Panc1 (cell line): ENCODE results near the gene GPR158. TPM values are rescaled to one million over a fixed set of nuclear protein-coding genes. Genes with fewer than 3 reads are reported as not detected.

Experiments used
- ATAC-seq: fragments of 200-7000 bp; cut with Tn5 transposase; 2 replicates; pipeline ENCODE4 v1.9.1; 2020; ENCODE audit warnings: mild to moderate bottlenecking, moderate library complexity
- BruUV-seq: library from RNA; stranded (reverse); fragments of 400-500 nt; replicated peaks from 2 replicates; lab custom pipeline; 2021; lab: Mats Ljungman, UMichigan
- CTCF ChIA-PET: fragments of 300-600 bp; sonication (Branson Sonifier 250); formaldehyde crosslinking; loops from one replicate; lab custom pipeline; 2022; ENCODE audit warnings: antibody characterized with exemption; lab: Charles Lee
- POLR2A ChIA-PET: fragments of 300-600 bp; sonication (Branson Sonifier 250); formaldehyde crosslinking; loops from one replicate; lab custom pipeline; 2022; ENCODE audit warnings: antibody characterized with exemption; lab: Charles Lee
- DNase-seq: peaks from one replicate; pipeline ENCODE4 v3.0.0-alpha.2; 2010; ENCODE audit warnings: low read depth, low spot score
- H3K27ac ChIP-seq: 2 replicates; pipeline ENCODE4 v1.5.1; 2011; ENCODE audit warnings: mild to moderate bottlenecking, low read length, inconsistent platforms
- H3K27me3 ChIP-seq: fragments of 200-500 bp; sonication (Bioruptor generic); 2 replicates; pipeline ENCODE4 v1.6.0; 2014; ENCODE audit warnings: low read length, inconsistent platforms; ENCODE audit not compliant: control insufficient read depth, insufficient read depth
- H3K36me3 ChIP-seq: fragments of 200-500 bp; sonication (Bioruptor generic); 2 replicates; pipeline ENCODE4 v1.5.1; 2014; ENCODE audit warnings: inconsistent platforms, mild to moderate bottlenecking, low read length, moderate library complexity; ENCODE audit not compliant: control insufficient read depth, insufficient read depth
- H3K4me1 ChIP-seq: 2 replicates; pipeline ENCODE4 v1.5.1; 2011; ENCODE audit warnings: inconsistent platforms, mild to moderate bottlenecking, low read length, moderate library complexity; ENCODE audit not compliant: control insufficient read depth, insufficient read depth
- H3K4me3 ChIP-seq, 2 experiments: 2 replicates each; pipeline ENCODE4 v1.5.1; 2011 to 2012; ENCODE audit warnings: low read depth in 2 of 2, low read length in 2 of 2, mild to moderate bottlenecking in 2 of 2, inconsistent platforms in 1 of 2, moderate library complexity in 1 of 2
- H3K9me3 ChIP-seq: fragments of 200-500 bp; sonication (Bioruptor generic); 2 replicates; pipeline ENCODE4 v1.5.1; 2014; ENCODE audit warnings: low read depth, mild to moderate bottlenecking, inconsistent platforms, low read length, moderate library complexity; ENCODE audit not compliant: control insufficient read depth, insufficient read depth
- POLR2AphosphoS5 ChIP-seq: IDR thresholded peaks from 2 replicates; pipeline ENCODE4 v1.6.1; 2012; ENCODE audit warnings: mild to moderate bottlenecking, low read depth, low read length, moderate library complexity
- SIN3A ChIP-seq: IDR thresholded peaks from 2 replicates; pipeline ENCODE4 v1.6.1; 2012; ENCODE audit warnings: low read depth, mild to moderate bottlenecking, low read length, moderate library complexity, borderline replicate concordance; ENCODE audit not compliant: insufficient read depth
- TCF7L2 ChIP-seq: IDR thresholded peaks from 2 replicates; pipeline ENCODE4 v1.6.1; 2011; ENCODE audit warnings: mild to moderate bottlenecking, low read depth, low read length, inconsistent platforms
- in situ Hi-C: cut with HindIII; loops from 2 replicates; pipeline ENCODE4 v1.10.0; 2016; ENCODE audit warnings: low sequenced_read_pairs, low pct_unique_long_range_greater_than_20kb
- intact Hi-C: fragments of 100-400 bp; cut with micrococcal nuclease; formaldehyde crosslinking; loops from one replicate; pipeline ENCODE4 v1.10.0; 2022; ENCODE audit not compliant: unreplicated experiment
- total RNA-seq: library from RNA; stranded (reverse); gene quantifications from one replicate; pipeline ENCODE4 v1.2.1, GENCODE V29; 2021; ENCODE audit not compliant: unreplicated experiment
- TF ChIP-seq, protein P1 (sequence below): fragments of 450-650 bp; IDR thresholded peaks from 2 replicates; pipeline ENCODE4 v1.5.1; 2017; ENCODE audit warnings: mild to moderate bottlenecking
- TF ChIP-seq, protein P2 (sequence below), 2 experiments: IDR thresholded peaks; 2 replicates each; pipeline ENCODE4 v1.6.1; 2011 to 2012; ENCODE audit warnings: low read depth in 2 of 2, control low read depth in 1 of 2, low read length in 1 of 2, mild to moderate bottlenecking in 1 of 2, moderate library complexity in 1 of 2; ENCODE audit not compliant: insufficient read depth in 1 of 2

The GPR158 gene
- total RNA-seq, 1 experiment from 2014 or later = 0.64 TPM

GRCh38 chr10:25651534-25651933 lies 476.7 kb downstream of the GPR158 start:
- no peaks in the 10 kb centered on the region for H3K9me3 ChIP-seq
- no peaks in the 10 kb centered on the region for H3K27me3 ChIP-seq
- intact Hi-C loops = no loop called here
- no peaks in the 10 kb centered on the region for H3K4me1 ChIP-seq
- H3K27ac ChIP-seq = no peak overlapping the region
- in situ Hi-C loops = no loop called here
- no peaks in the 10 kb centered on the region for H3K36me3 ChIP-seq
- ATAC-seq (no peak), DNase-seq (no peak)
- no peak overlapping the region for H3K4me3 ChIP-seq
- BruUV-seq = no TSS peak
- TF ChIP-seq, protein P1, sequence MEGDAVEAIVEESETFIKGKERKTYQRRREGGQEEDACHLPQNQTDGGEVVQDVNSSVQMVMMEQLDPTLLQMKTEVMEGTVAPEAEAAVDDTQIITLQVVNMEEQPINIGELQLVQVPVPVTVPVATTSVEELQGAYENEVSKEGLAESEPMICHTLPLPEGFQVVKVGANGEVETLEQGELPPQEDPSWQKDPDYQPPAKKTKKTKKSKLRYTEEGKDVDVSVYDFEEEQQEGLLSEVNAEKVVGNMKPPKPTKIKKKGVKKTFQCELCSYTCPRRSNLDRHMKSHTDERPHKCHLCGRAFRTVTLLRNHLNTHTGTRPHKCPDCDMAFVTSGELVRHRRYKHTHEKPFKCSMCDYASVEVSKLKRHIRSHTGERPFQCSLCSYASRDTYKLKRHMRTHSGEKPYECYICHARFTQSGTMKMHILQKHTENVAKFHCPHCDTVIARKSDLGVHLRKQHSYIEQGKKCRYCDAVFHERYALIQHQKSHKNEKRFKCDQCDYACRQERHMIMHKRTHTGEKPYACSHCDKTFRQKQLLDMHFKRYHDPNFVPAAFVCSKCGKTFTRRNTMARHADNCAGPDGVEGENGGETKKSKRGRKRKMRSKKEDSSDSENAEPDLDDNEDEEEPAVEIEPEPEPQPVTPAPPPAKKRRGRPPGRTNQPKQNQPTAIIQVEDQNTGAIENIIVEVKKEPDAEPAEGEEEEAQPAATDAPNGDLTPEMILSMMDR = no peak
- TF ChIP-seq TCF7L2 (no peak), POLR2AphosphoS5 (no peak), SIN3A (no peak)
- TF ChIP-seq, protein P2, sequence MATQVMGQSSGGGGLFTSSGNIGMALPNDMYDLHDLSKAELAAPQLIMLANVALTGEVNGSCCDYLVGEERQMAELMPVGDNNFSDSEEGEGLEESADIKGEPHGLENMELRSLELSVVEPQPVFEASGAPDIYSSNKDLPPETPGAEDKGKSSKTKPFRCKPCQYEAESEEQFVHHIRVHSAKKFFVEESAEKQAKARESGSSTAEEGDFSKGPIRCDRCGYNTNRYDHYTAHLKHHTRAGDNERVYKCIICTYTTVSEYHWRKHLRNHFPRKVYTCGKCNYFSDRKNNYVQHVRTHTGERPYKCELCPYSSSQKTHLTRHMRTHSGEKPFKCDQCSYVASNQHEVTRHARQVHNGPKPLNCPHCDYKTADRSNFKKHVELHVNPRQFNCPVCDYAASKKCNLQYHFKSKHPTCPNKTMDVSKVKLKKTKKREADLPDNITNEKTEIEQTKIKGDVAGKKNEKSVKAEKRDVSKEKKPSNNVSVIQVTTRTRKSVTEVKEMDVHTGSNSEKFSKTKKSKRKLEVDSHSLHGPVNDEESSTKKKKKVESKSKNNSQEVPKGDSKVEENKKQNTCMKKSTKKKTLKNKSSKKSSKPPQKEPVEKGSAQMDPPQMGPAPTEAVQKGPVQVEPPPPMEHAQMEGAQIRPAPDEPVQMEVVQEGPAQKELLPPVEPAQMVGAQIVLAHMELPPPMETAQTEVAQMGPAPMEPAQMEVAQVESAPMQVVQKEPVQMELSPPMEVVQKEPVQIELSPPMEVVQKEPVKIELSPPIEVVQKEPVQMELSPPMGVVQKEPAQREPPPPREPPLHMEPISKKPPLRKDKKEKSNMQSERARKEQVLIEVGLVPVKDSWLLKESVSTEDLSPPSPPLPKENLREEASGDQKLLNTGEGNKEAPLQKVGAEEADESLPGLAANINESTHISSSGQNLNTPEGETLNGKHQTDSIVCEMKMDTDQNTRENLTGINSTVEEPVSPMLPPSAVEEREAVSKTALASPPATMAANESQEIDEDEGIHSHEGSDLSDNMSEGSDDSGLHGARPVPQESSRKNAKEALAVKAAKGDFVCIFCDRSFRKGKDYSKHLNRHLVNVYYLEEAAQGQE (IDR thresholded peaks at IDR 0.05; ENCODE audit: insufficient read depth in 1 of 2, low read depth in 2 of 2, low read length in 1 of 2) = no peak
- POLR2A ChIA-PET = no interaction called here
- CTCF ChIA-PET = no interaction called here

Other genes with a start within 250 kb of the GPR158 start
- 3.0 TPM for gene PRTFDC1, start 222.4 kb upstream of the GPR158 start, total RNA-seq
- gene ENKUR, start 158.8 kb upstream of the GPR158 start, total RNA-seq = 0.13 TPM
- gene THNSL1, start 158.4 kb upstream of the GPR158 start, total RNA-seq = 3.0 TPM